Measurements from ENCODE around the gene RAB27A. TPM values are rescaled to one million over a fixed set of nuclear protein-coding genes. Genes with fewer than 3 reads are reported as not detected.

RAB27A gene
- total and polyA plus RNA-seq, 7 donors, result 13.0 to 194 (median 27.7) TPM

DNA sequence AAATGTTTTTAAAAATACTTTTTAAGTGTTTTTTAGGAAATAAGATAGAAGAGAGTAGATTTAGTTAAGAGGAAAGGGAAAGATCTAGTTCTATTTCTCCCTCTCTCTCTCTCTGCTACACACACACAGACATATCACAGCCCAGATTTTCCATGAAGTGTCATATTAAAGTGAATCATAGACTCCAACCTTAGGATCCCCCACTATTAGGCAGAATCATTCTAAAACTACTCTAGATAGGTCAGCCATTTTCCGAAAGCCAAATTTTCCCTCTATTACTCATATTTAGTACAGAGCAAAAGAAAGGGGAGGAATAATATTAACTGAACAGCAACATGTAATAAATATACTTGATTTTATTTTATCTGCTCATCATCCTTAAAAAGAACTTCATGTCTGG is 47.7 kb downstream of the RAB27A start:
- TF ChIP-seq POLR2A (IDR thresholded peaks at IDR 0.05), result no peak
- no peak for TF ChIP-seq EP300 (IDR thresholded peaks at IDR 0.05)
- no peak for TF ChIP-seq POLR2AphosphoS5 (IDR thresholded peaks at IDR 0.05)
- TF ChIP-seq, protein P1, sequence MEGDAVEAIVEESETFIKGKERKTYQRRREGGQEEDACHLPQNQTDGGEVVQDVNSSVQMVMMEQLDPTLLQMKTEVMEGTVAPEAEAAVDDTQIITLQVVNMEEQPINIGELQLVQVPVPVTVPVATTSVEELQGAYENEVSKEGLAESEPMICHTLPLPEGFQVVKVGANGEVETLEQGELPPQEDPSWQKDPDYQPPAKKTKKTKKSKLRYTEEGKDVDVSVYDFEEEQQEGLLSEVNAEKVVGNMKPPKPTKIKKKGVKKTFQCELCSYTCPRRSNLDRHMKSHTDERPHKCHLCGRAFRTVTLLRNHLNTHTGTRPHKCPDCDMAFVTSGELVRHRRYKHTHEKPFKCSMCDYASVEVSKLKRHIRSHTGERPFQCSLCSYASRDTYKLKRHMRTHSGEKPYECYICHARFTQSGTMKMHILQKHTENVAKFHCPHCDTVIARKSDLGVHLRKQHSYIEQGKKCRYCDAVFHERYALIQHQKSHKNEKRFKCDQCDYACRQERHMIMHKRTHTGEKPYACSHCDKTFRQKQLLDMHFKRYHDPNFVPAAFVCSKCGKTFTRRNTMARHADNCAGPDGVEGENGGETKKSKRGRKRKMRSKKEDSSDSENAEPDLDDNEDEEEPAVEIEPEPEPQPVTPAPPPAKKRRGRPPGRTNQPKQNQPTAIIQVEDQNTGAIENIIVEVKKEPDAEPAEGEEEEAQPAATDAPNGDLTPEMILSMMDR (IDR thresholded peaks at IDR 0.05), result no peak
- H3K9me3 ChIP-seq, result no peaks in the 10 kb centered on the region
- intact Hi-C loops (cut with DNase I), result no loop called here
- no peak overlapping the region for H3K4me3 ChIP-seq
- H3K4me1 ChIP-seq, result no peaks in the 10 kb centered on the region
- H3K27me3 ChIP-seq, result no peaks in the 10 kb centered on the region
- no peaks in the 10 kb centered on the region for H3K36me3 ChIP-seq
- DNase-seq, result no peak
- WGBS, 2 donors, result 0 to 96% methylated on average over 1 of the region's 1 CpG
- no peak overlapping the region for H3K27ac ChIP-seq

DNA sequence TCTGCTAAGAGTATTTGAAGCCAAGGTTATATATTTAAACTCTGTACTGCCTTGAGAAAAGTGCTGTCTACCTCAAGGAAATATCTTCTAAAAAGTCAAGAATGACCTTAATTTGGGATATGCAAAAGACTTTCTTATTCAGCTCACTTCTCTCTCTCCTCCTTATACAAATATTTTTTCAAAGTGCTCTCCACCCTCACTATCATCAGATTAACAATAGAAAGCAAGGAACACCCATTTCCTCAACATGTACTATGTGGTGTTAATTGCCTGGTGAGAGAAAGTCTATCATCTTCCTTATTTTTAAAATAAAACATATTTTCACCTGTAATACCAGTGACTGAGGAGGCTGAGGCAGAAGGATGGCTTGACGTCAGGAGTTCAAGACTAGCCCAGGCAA is 48.4 kb downstream of the RAB27A start:
- 78 to 88% methylated on average over 1 of the region's 1 CpG for WGBS, 2 donors
- H3K27ac ChIP-seq, result no peak overlapping the region
- no peaks in the 10 kb centered on the region for H3K9me3 ChIP-seq
- TF ChIP-seq EP300 (IDR thresholded peaks at IDR 0.05), result no peak
- TF ChIP-seq, protein P1 (IDR thresholded peaks at IDR 0.05), result no peak
- no peak for TF ChIP-seq POLR2AphosphoS5 (IDR thresholded peaks at IDR 0.05)
- no peak for TF ChIP-seq POLR2A (IDR thresholded peaks at IDR 0.05)
- no peaks in the 10 kb centered on the region for H3K4me1 ChIP-seq
- H3K36me3 ChIP-seq, result no peaks in the 10 kb centered on the region
- intact Hi-C loops (cut with DNase I), result no loop called here
- H3K27me3 ChIP-seq, result no peaks in the 10 kb centered on the region
- H3K4me3 ChIP-seq, result no peak overlapping the region
- DNase-seq, result no peak

DNA sequence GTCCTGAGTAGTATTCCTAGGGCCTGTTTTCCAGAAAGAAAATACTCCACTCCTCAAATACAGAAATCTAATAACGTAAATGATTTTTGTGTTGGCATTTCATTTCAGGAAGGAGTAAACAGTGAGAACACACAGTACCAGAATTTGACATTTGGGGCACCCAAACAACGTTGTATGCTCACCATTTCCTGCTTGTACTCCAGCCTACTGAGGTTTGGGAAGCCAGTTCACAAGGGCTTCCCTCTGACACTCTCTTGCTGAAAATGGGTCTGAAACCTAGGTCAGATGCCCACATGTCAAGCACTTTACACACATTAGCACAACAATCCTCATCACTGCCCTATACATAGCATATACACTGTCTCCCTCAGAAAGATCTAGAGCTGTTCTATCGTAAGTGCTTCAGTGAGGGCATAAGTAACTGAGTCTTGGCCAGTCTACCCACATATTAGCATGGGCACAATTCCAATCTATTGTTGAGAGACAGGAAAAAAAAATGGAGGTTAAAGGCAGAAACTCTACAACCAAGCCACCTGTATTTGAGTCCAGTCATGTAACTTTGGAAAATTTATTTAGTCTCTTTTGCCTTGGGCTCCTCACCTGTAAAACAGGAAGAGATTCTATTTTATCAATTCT is 49.4 kb downstream of the RAB27A start:
- intact Hi-C loops (cut with DNase I), result no loop called here
- H3K27ac ChIP-seq, result no peak overlapping the region
- WGBS, 2 donors, result 76 to 83% methylated on average over 3 of the region's 3 CpGs

DNA sequence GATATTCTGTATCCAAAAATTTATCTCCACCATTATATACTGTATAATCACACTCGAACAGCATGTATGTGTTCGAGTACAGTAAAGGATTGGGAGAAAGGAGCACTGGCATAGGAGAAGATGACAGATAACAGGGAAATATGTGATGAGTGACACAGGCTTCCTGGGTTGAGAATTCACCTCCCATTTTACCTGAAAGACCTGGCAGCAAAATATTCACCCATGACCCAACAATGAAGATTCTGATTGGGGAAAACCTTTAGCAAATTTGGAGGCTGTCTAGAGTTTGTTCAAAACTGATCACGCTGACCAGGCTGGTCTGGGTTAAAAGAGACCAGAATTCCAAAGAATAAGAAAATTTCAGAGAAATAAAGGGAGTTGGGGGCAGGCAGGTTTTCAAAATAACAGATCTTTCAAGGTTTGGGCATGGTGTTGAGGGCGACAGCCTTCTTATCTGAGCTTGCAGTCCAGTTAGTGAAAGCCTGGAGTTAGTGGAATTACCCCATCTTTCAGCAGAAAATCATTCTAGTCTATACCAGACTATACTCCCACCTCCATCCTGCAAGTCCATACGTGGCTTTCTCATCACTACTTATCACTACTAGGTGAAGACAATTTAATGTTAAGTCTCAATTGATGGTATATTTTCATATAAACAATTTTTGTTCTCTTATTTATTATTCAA is 50.0 kb downstream of the RAB27A start:
- no peak for DNase-seq
- Histone ChIP-seq H3K27ac (no peak overlapping the region), H3K36me3 (no peaks in the 10 kb centered on the region), H3K4me1 (no peaks in the 10 kb centered on the region), H3K9me3 (no peaks in the 10 kb centered on the region), H3K4me3 (no peak overlapping the region), H3K27me3 (no peaks in the 10 kb centered on the region)
- 92 to 95% methylated on average over 5 of the region's 5 CpGs for WGBS, 2 donors
- intact Hi-C loops (cut with DNase I), result no loop called here
- TF ChIP-seq, protein P1 (IDR thresholded peaks at IDR 0.05), result no peak
- TF ChIP-seq EP300 (IDR thresholded peaks at IDR 0.05) (no peak), POLR2AphosphoS5 (IDR thresholded peaks at IDR 0.05) (no peak), POLR2A (IDR thresholded peaks at IDR 0.05) (no peak)

More for the DNA sequence above, 49.4 kb downstream of the RAB27A start:
- no peaks in the 10 kb centered on the region for H3K36me3 ChIP-seq
- no peak overlapping the region for H3K4me3 ChIP-seq
- no peaks in the 10 kb centered on the region for H3K9me3 ChIP-seq
- no peaks in the 10 kb centered on the region for H3K4me1 ChIP-seq
- DNase-seq, result no peak
- H3K27me3 ChIP-seq, result no peaks in the 10 kb centered on the region
- TF ChIP-seq EP300 (IDR thresholded peaks at IDR 0.05) (no peak), POLR2A (IDR thresholded peaks at IDR 0.05) (no peak), POLR2AphosphoS5 (IDR thresholded peaks at IDR 0.05) (no peak)
- TF ChIP-seq, protein P1 (IDR thresholded peaks at IDR 0.05), result no peak
